Activated CD4-positive, alpha-beta memory T cell treated with anti-CD3 and anti-CD28 coated beads, Interleukin-2, amount 10 ng/mL, durations not matched to agents 7 days and 5 days (primary cell): Measurements from ENCODE around the gene ZNF680. TPM values are rescaled to one million over a fixed set of nuclear protein-coding genes. Genes with fewer than 3 reads are reported as not detected.

Experiments
- total RNA-seq, 2 experiments: library from RNA; stranded (reverse); gene quantifications; one replicate each; pipeline ENCODE4 v1.2.3, GENCODE V29; 2021

Gene ZNF680
- total RNA-seq, 2 experiments from 2014 or later, result 12.8 to 13.0 TPM

Other genes with a start within 250 kb of the ZNF680 start
- 10 to 100 TPM; 22.5 to 24.5 TPM for gene ZNF736, start 249.1 kb downstream of the ZNF680 start, total RNA-seq
- 10 to 100 TPM; 19.5 to 20.0 TPM for gene ZNF107, start 103.1 kb upstream of the ZNF680 start, total RNA-seq
- 1 to 10 TPM; 8.3 to 9.0 TPM for gene ZNF138, start 231.4 kb upstream of the ZNF680 start, total RNA-seq